SU-DHL-6 (cell line): ENCODE results near the gene TXNDC11.

Source experiments
- H2AFZ ChIP-seq: fragments of 200-600 bp; sonication (generic); 2 replicates; pipeline ENCODE4 v1.6.1; 2014; ENCODE audit warnings: low read depth, mild to moderate bottlenecking, moderate library complexity, mixed read lengths, antibody characterized with exemption, low read length; ENCODE audit not compliant: severe bottlenecking
- H3F3A ChIP-seq: fragments of 200-600 bp; shearing (Covaris generic); 2 replicates; pipeline ENCODE4 v1.6.0; 2016; ENCODE audit warnings: antibody characterized with exemption, mild to moderate bottlenecking; ENCODE audit not compliant: insufficient read depth
- H3K27ac ChIP-seq: fragments of 200-600 bp; sonication (generic); 2 replicates; pipeline ENCODE4 v1.5.1; 2016; ENCODE audit warnings: low read depth, mild to moderate bottlenecking, low read length, moderate library complexity, mixed read lengths
- H3K27me3 ChIP-seq: fragments of 200-600 bp; sonication (generic), shearing (Covaris generic); 2 replicates; pipeline ENCODE4 v1.6.0; 2014; ENCODE audit warnings: mild to moderate bottlenecking, low read length
- H3K36me3 ChIP-seq: fragments of 200-600 bp; sonication (generic); 2 replicates; pipeline ENCODE4 v1.6.1; 2014; ENCODE audit warnings: mild to moderate bottlenecking, low read length, mixed read lengths
- H3K4me2 ChIP-seq: fragments of 300-600, 200-600 bp; shearing (Covaris generic), sonication (generic); 2 replicates; pipeline ENCODE4 v1.6.0; 2014; ENCODE audit warnings: low read length, low read depth, mild to moderate bottlenecking; ENCODE audit not compliant: poor library complexity, severe bottlenecking
- H3K4me3 ChIP-seq: fragments of 200-600 bp; sonication (generic); 2 replicates; pipeline ENCODE4 v1.5.1; 2014; ENCODE audit warnings: antibody characterized with exemption, low read length, mild to moderate bottlenecking, mixed read lengths; ENCODE audit not compliant: insufficient read depth, poor library complexity, severe bottlenecking
- H3K79me2 ChIP-seq: fragments of 200-600 bp; sonication (generic); 2 replicates; pipeline ENCODE4 v1.6.1; 2014; ENCODE audit warnings: mild to moderate bottlenecking, low read length, moderate library complexity; ENCODE audit not compliant: insufficient read depth
- H3K9ac ChIP-seq: fragments of 200-600 bp; sonication (generic); 2 replicates; pipeline ENCODE4 v1.7.0; 2014; ENCODE audit warnings: mild to moderate bottlenecking, low read length
- H3K9me2 ChIP-seq: fragments of 200-600 bp; sonication (generic); replicated peaks from 2 replicates; pipeline ENCODE4 v1.6.1; 2014; ENCODE audit warnings: low read length; ENCODE audit not compliant: insufficient read depth
- H3K9me3 ChIP-seq: fragments of 200-600 bp; sonication (generic); 2 replicates; pipeline ENCODE4 v1.6.1; 2014; ENCODE audit warnings: low read length, mixed read lengths; ENCODE audit not compliant: insufficient read depth
- H4K20me1 ChIP-seq: fragments of 200-600 bp; sonication (generic); 2 replicates; pipeline ENCODE4 v1.6.1; 2014; ENCODE audit warnings: low read depth, mild to moderate bottlenecking, antibody characterized with exemption, low read length, moderate library complexity, mixed read lengths
- CTCF ChIP-seq: fragments of 200-600 bp; sonication (generic); IDR thresholded peaks from one replicate; pipeline ENCODE4 v1.5.1; 2017; ENCODE audit warnings: antibody characterized with exemption, mild to moderate bottlenecking, low read length, moderate library complexity; ENCODE audit not compliant: insufficient read depth, poor library complexity, severe bottlenecking
- EZH2phosphoT487 ChIP-seq: fragments of 200-600 bp; sonication (generic), shearing (Covaris generic); conservative IDR thresholded peaks from 2 replicates; pipeline ENCODE4 v1.6.1; 2018; ENCODE audit warnings: mild to moderate bottlenecking, antibody characterized with exemption, low read length, moderate library complexity, mixed read lengths

TXNDC11 gene

GRCh38 chr16:11683145-11683544 is 59.5 kb downstream of the TXNDC11 start:
- H3K79me2 ChIP-seq = no peaks in the 10 kb centered on the region; the same call in 1 of the 2 replicates
- H3K27ac ChIP-seq = peak overlapping the region; percentile 94
- no peaks in the 10 kb centered on the region for H3K27me3 ChIP-seq
- H3K9ac ChIP-seq = peak overlapping the region; percentile 14; the same call in 1 of the 2 replicates
- H3K9me3 ChIP-seq = no peaks in the 10 kb centered on the region
- peak overlapping the region; percentile 57 for H3K4me2 ChIP-seq
- H2AFZ ChIP-seq = no peak overlapping the region
- peaks cover 40% of the 10 kb centered on the region for H3F3A ChIP-seq
- no peak for TF ChIP-seq CTCF
- no peak for TF ChIP-seq EZH2phosphoT487
- no peaks in the 10 kb centered on the region for H3K9me2 ChIP-seq
- H3K4me3 ChIP-seq = peak overlapping the region; percentile 4
- H4K20me1 ChIP-seq = no peaks in the 10 kb centered on the region
- peaks cover 16% of the 10 kb centered on the region for H3K36me3 ChIP-seq

- no peak for TF ChIP-seq EZH2phosphoT487
- TF ChIP-seq CTCF = no peak
- Histone ChIP-seq H4K20me1 (no peaks in the 10 kb centered on the region), H3K4me2 (peak overlapping the region; percentile 57), H3K27ac (peak overlapping the region; percentile 94), H3K79me2 (no peaks in the 10 kb centered on the region; the same call in 1 of the 2 replicates), H3F3A (peaks cover 36% of the 10 kb centered on the region), H3K27me3 (no peaks in the 10 kb centered on the region), H3K9ac (peak overlapping the region; percentile 14; the same call in 1 of the 2 replicates), H3K4me3 (peak overlapping the region; percentile 4), H3K9me3 (no peaks in the 10 kb centered on the region), H2AFZ (no peak overlapping the region), H3K9me2 (no peaks in the 10 kb centered on the region), H3K36me3 (peaks cover 13% of the 10 kb centered on the region)
Measured at GRCh38 chr16:11682655-11683096, 60.0 kb downstream of the TXNDC11 start.

- Histone ChIP-seq H3K9me3 (no peaks in the 10 kb centered on the region), H3K4me2 (peak overlapping the region; percentile 57), H3K9ac (peak overlapping the region; percentile 14; the same call in 1 of the 2 replicates), H2AFZ (no peak overlapping the region), H3K27me3 (no peaks in the 10 kb centered on the region), H3K27ac (peak overlapping the region; percentile 94), H3K36me3 (peaks cover 7% of the 10 kb centered on the region), H3K79me2 (no peaks in the 10 kb centered on the region; the same call in 1 of the 2 replicates), H3K9me2 (no peaks in the 10 kb centered on the region), H4K20me1 (no peaks in the 10 kb centered on the region), H3K4me3 (peak overlapping the region; percentile 0), H3F3A (peaks cover 32% of the 10 kb centered on the region)
- no peak for TF ChIP-seq CTCF
- TF ChIP-seq EZH2phosphoT487 = no peak
Measured at GRCh38 chr16:11681976-11682654, 60.5 kb downstream of the TXNDC11 start.
